H9 (cell line): Measurements from ENCODE around the gene NUP210L. TPM values are rescaled to one million over a fixed set of nuclear protein-coding genes. Genes with fewer than 3 reads are reported as not detected.

Source experiments
- DNase-seq: peaks from one replicate; pipeline ENCODE4 v3.0.0-alpha.2; 2017
- H2AFZ ChIP-seq: one replicate; pipeline ENCODE4 v1.6.1; 2013; ENCODE audit warnings: mild to moderate bottlenecking, low read length, control low read depth, moderate library complexity
- H2AK5ac ChIP-seq: 2 replicates; pipeline ENCODE4 v1.6.1; 2013; ENCODE audit warnings: low read length, control low read depth, mixed read lengths; ENCODE audit not compliant: insufficient read length
- H2BK120ac ChIP-seq: one replicate; pipeline ENCODE4 v1.6.1; 2013; ENCODE audit warnings: low read depth, mild to moderate bottlenecking, low read length, control low read depth, inconsistent platforms; ENCODE audit not compliant: poor library complexity, severe bottlenecking
- H2BK12ac ChIP-seq: 2 replicates; pipeline ENCODE4 v1.6.1; 2013; ENCODE audit warnings: low read length, control low read depth, mixed read lengths, low read depth; ENCODE audit not compliant: insufficient read length
- H2BK15ac ChIP-seq: 2 replicates; pipeline ENCODE4 v1.6.1; 2013; ENCODE audit warnings: low read depth, low read length, control low read depth
- H2BK20ac ChIP-seq: one replicate; pipeline ENCODE4 v1.6.1; 2013; ENCODE audit warnings: low read depth, mild to moderate bottlenecking, low read length, control low read depth, inconsistent platforms; ENCODE audit not compliant: poor library complexity, severe bottlenecking
- H2BK5ac ChIP-seq: 2 replicates; pipeline ENCODE4 v1.6.1; 2013; ENCODE audit warnings: low read length, control low read depth, mixed read lengths; ENCODE audit not compliant: insufficient read length
- H3K14ac ChIP-seq: 2 replicates; pipeline ENCODE4 v1.6.1; 2013; ENCODE audit warnings: low read length, control low read depth; ENCODE audit not compliant: insufficient read depth
- H3K18ac ChIP-seq: 2 replicates; pipeline ENCODE4 v1.6.1; 2013; ENCODE audit warnings: low read depth, mild to moderate bottlenecking, mixed read lengths, low read length, control low read depth; ENCODE audit not compliant: insufficient read length
- H3K23ac ChIP-seq: 2 replicates; pipeline ENCODE4 v1.6.1; 2013; ENCODE audit warnings: low read length, control low read depth, mixed read lengths, low read depth; ENCODE audit not compliant: insufficient read length
- H3K23me2 ChIP-seq: 2 replicates; pipeline ENCODE4 v1.6.1; 2013; ENCODE audit warnings: low read depth, mild to moderate bottlenecking, mixed read lengths, low read length, control low read depth; ENCODE audit not compliant: insufficient read length, poor library complexity, severe bottlenecking
- H3K27ac ChIP-seq: 2 replicates; pipeline ENCODE4 v1.5.1; 2013; ENCODE audit warnings: low read length, control low read depth, mixed read lengths, low read depth; ENCODE audit not compliant: insufficient read length
- H3K27me3 ChIP-seq: 2 replicates; pipeline ENCODE4 v1.6.1; 2013; ENCODE audit warnings: low read length, control low read depth, inconsistent platforms; ENCODE audit not compliant: insufficient read depth
- H3K4ac ChIP-seq: 2 replicates; pipeline ENCODE4 v1.6.1; 2013; ENCODE audit warnings: low read depth, mild to moderate bottlenecking, control low read depth, inconsistent platforms, low read length, moderate library complexity
- H3K4me1 ChIP-seq: 2 replicates; pipeline ENCODE4 v1.6.1; 2013; ENCODE audit warnings: low read length, control low read depth, inconsistent platforms; ENCODE audit not compliant: insufficient read depth
- H3K4me2 ChIP-seq: 2 replicates; pipeline ENCODE4 v1.6.1; 2013; ENCODE audit warnings: low read length, control low read depth, mixed read lengths; ENCODE audit not compliant: insufficient read length, insufficient read depth
- H3K56ac ChIP-seq: 2 replicates; pipeline ENCODE4 v1.6.1; 2013; ENCODE audit warnings: low read depth, mild to moderate bottlenecking, mixed read lengths, low read length, control low read depth; ENCODE audit not compliant: insufficient read length
- H3K79me1 ChIP-seq: 2 replicates; pipeline ENCODE4 v1.6.1; 2013; ENCODE audit warnings: low read depth, mild to moderate bottlenecking, moderate library complexity, low read length, control low read depth, inconsistent platforms; ENCODE audit not compliant: insufficient read depth, poor library complexity, severe bottlenecking
- H3K79me2 ChIP-seq: 2 replicates; pipeline ENCODE4 v1.6.1; 2013; ENCODE audit warnings: low read length, control low read depth, inconsistent platforms; ENCODE audit not compliant: insufficient read depth
- H3K9ac ChIP-seq: 2 replicates; pipeline ENCODE4 v1.6.1; 2013; ENCODE audit warnings: low read length, control low read depth, mixed read lengths; ENCODE audit not compliant: insufficient read length; ENCODE audit errors: extremely low read depth
- H3K9me3 ChIP-seq: one replicate; pipeline ENCODE4 v1.6.1; 2013; ENCODE audit warnings: low read depth, low read length, inconsistent platforms; ENCODE audit not compliant: control insufficient read depth
- H3T11ph ChIP-seq: one replicate; pipeline ENCODE4 v1.6.1; 2013; ENCODE audit warnings: mild to moderate bottlenecking, low read length, control low read depth, inconsistent platforms
- H4K20me1 ChIP-seq: one replicate; pipeline ENCODE4 v1.6.1; 2013; ENCODE audit not compliant: control insufficient read depth, insufficient read length, insufficient read depth
- H4K5ac ChIP-seq: 2 replicates; pipeline ENCODE4 v1.6.1; 2013; ENCODE audit warnings: low read depth, mild to moderate bottlenecking, mixed read lengths, low read length, control low read depth; ENCODE audit not compliant: insufficient read length
- H4K8ac ChIP-seq: replicated peaks from 2 replicates; pipeline ENCODE4 v1.6.1; 2013; ENCODE audit warnings: low read length, control low read depth, mixed read lengths, low read depth; ENCODE audit not compliant: insufficient read length
- H4K91ac ChIP-seq: 2 replicates; pipeline ENCODE4 v1.6.1; 2013; ENCODE audit warnings: low read depth, mild to moderate bottlenecking, moderate library complexity, mixed read lengths, low read length, control low read depth; ENCODE audit not compliant: insufficient read length
- H3K27ac Mint-ChIP-seq, 3 experiments: 2 replicates in 2 of 3; 3 replicates in 1 of 3; pipeline ENCODE4 v1.8.0; 2020 to 2021; ENCODE audit warnings: mixed read lengths in 3 of 3, mild to moderate bottlenecking in 1 of 3, moderate library complexity in 1 of 3
- H3K27me3 Mint-ChIP-seq: 2 replicates; pipeline ENCODE4 v1.8.0; 2021; ENCODE audit warnings: low read depth, mild to moderate bottlenecking, moderate library complexity, mixed read lengths
- H3K36me3 Mint-ChIP-seq, 3 experiments: 2 replicates in 2 of 3; 3 replicates in 1 of 3; pipeline ENCODE4 v1.8.0; 2020 to 2021; ENCODE audit warnings: low read depth in 3 of 3, mixed read lengths in 3 of 3; ENCODE audit not compliant: insufficient read depth in 1 of 3
- H3K4me1 Mint-ChIP-seq, 2 experiments: 2 replicates each; pipeline ENCODE4 v1.8.0; 2020; ENCODE audit warnings: mixed read lengths in 2 of 2
- H3K4me3 Mint-ChIP-seq, 2 experiments: 2 replicates in 1 of 2; 3 replicates in 1 of 2; pipeline ENCODE4 v1.8.0; 2020 to 2021; ENCODE audit warnings: mild to moderate bottlenecking in 2 of 2, mixed read lengths in 2 of 2, moderate library complexity in 1 of 2
- H3K9me3 Mint-ChIP-seq, 2 experiments: 2 replicates in 1 of 2; 3 replicates in 1 of 2; pipeline ENCODE4 v1.8.0; 2020; ENCODE audit warnings: mild to moderate bottlenecking in 2 of 2, mixed read lengths in 2 of 2, moderate library complexity in 1 of 2
- WGBS: extraction: QIAGEN DNeasy Blood & Tissue Kit; methylation state at CpG from one replicate; pipeline ENCODE4 v1.1.7; 2013; ENCODE audit warnings: missing lambda C conversion rate, low lambda C conversion rate, mixed read lengths; ENCODE audit not compliant: insufficient read length; ENCODE audit errors: extremely low coverage; 5-methylcytosine and 5-hydroxymethylcytosine counted together
- total RNA-seq: library from RNA; stranded (reverse); gene quantifications from 2 replicates; pipeline ENCODE4 v1.2.1, GENCODE V29; 2021
- TF ChIP-seq, protein P1 (sequence below): fragments of 200-600 bp; sonication (generic); conservative IDR thresholded peaks from 3 replicates; pipeline ENCODE4 v1.8.0; 2021; ENCODE audit warnings: antibody characterized with exemption, mild to moderate bottlenecking

Gene NUP210L
- total RNA-seq, 1 experiment from 2014 or later = 0.04 TPM

DNA sequence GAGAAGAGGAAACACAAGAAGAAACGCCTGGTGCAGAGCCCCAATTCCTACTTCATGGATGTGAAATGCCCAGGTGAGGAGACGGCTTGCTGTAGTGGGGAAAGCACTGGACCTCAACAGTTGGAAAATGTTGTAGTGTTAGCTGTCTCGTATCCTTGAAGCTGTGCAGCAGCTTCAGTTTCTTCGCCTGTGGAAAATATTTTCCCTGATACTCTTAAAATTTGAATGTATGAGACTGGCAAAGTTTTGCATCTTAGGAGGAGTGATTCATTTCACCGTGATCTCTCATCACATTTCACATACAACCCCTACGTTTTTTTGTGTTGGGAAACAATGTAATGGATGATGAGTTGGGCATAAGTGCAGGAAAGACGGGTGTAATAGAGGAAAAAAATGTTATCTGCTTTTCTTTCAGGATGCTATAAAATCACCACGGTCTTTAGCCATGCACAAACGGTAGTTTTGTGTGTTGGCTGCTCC, 163.7 kb downstream of the NUP210L start:
- peaks cover 19 to 22% of the 10 kb centered on the region in 2 experiments for H3K4me1 Mint-ChIP-seq
- TF ChIP-seq, protein P1, sequence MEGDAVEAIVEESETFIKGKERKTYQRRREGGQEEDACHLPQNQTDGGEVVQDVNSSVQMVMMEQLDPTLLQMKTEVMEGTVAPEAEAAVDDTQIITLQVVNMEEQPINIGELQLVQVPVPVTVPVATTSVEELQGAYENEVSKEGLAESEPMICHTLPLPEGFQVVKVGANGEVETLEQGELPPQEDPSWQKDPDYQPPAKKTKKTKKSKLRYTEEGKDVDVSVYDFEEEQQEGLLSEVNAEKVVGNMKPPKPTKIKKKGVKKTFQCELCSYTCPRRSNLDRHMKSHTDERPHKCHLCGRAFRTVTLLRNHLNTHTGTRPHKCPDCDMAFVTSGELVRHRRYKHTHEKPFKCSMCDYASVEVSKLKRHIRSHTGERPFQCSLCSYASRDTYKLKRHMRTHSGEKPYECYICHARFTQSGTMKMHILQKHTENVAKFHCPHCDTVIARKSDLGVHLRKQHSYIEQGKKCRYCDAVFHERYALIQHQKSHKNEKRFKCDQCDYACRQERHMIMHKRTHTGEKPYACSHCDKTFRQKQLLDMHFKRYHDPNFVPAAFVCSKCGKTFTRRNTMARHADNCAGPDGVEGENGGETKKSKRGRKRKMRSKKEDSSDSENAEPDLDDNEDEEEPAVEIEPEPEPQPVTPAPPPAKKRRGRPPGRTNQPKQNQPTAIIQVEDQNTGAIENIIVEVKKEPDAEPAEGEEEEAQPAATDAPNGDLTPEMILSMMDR = no peak
- no peak overlapping the region for H4K8ac ChIP-seq
- no peak overlapping the region for H2BK12ac ChIP-seq
- H3K56ac ChIP-seq = no peak overlapping the region
- H4K91ac ChIP-seq = no peak overlapping the region
- DNase-seq = no peak
- peak overlapping the region; percentile 99 to 100 (median 99) for H3K27ac Mint-ChIP-seq
- no peak overlapping the region for H3K18ac ChIP-seq
- peak overlapping the region; percentile 51; the same call in 1 of the 2 replicates for H3K14ac ChIP-seq
- no peak overlapping the region for H3T11ph ChIP-seq
- H3K79me1 ChIP-seq = peaks cover 4% of the 10 kb centered on the region
- WGBS = no CpG with 5 or more reads among the region's 9 CpGs
- H2BK15ac ChIP-seq = no peak overlapping the region
- no peak overlapping the region for H4K5ac ChIP-seq
- H2AFZ ChIP-seq = no peak overlapping the region
- peak overlapping the region; percentile 82 for H3K27ac ChIP-seq
- peak overlapping the region; percentile 99 for H3K9ac ChIP-seq
- peak overlapping the region; percentile 91 for H3K4me2 ChIP-seq
- H3K9me3 Mint-ChIP-seq = peaks cover 0 to 3% of the 10 kb centered on the region in 2 experiments; a peak in 3 of 5 replicates
- H2BK5ac ChIP-seq = no peak overlapping the region
- H3K4ac ChIP-seq = no peak overlapping the region
- H3K9me3 ChIP-seq = no peaks in the 10 kb centered on the region
- peaks cover 3% of the 10 kb centered on the region; the same call in 1 of the 2 replicates for H3K79me2 ChIP-seq
- H3K4me1 ChIP-seq = no peaks in the 10 kb centered on the region
- H3K23me2 ChIP-seq = peaks cover 4% of the 10 kb centered on the region
- no peak overlapping the region for H2BK20ac ChIP-seq
- no peak overlapping the region for H3K23ac ChIP-seq
- H3K27me3 Mint-ChIP-seq = peaks cover 2% of the 10 kb centered on the region; the same call in 1 of the 2 replicates
- peaks cover 38 to 51% (median 49%) of the 10 kb centered on the region in 3 experiments for H3K36me3 Mint-ChIP-seq
- no peaks in the 10 kb centered on the region for H3K27me3 ChIP-seq
- no peak overlapping the region for H2BK120ac ChIP-seq
- peak overlapping the region; percentile 96 to 97 for H3K4me3 Mint-ChIP-seq
- H2AK5ac ChIP-seq = no peak overlapping the region
- H4K20me1 ChIP-seq = no peaks in the 10 kb centered on the region
